Thyroid gland (tissue), 4 donors: ENCODE measurements around the gene DMXL1.

Experiments used
- POLR2A ChIP-seq, 2 donors: fragments of 450-650 bp; IDR thresholded peaks; one replicate each; pipeline ENCODE4 v1.6.1; 2017; ENCODE audit warnings: antibody characterized with exemption in 2 of 2, mild to moderate bottlenecking in 2 of 2, moderate library complexity in 1 of 2
- TF ChIP-seq, protein P1 (sequence below), 6 experiments: fragments of 200-600 bp in 3 of 6; fragments of 450-650 bp in 3 of 6; sonication (generic) in 3 of 6; IDR thresholded peaks; one replicate each; pipeline ENCODE4 v1.5.1; 2016 to 2019; ENCODE audit warnings: antibody characterized with exemption in 6 of 6, mild to moderate bottlenecking in 2 of 6, inconsistent platforms in 1 of 6, moderate library complexity in 1 of 6

DNA sequence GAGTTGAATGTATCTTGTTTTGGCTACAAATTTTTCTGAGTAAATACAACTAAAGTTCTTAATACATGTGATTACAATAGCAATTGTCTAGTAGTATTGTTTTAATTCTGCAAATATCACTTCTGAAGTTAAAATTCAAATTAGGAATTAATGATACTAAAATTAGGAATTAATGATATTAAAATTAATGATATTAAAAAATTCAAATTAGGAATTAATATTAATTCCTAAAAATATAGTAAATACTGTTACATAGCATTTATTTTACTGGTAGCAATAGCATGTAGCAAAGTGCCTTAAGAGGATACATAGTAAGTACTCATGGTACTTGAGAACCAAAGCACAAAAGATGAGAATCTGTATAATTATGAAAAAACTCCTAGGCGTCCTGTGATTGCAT, 136.2 kb downstream of the DMXL1 start:
- TF ChIP-seq, protein P1, sequence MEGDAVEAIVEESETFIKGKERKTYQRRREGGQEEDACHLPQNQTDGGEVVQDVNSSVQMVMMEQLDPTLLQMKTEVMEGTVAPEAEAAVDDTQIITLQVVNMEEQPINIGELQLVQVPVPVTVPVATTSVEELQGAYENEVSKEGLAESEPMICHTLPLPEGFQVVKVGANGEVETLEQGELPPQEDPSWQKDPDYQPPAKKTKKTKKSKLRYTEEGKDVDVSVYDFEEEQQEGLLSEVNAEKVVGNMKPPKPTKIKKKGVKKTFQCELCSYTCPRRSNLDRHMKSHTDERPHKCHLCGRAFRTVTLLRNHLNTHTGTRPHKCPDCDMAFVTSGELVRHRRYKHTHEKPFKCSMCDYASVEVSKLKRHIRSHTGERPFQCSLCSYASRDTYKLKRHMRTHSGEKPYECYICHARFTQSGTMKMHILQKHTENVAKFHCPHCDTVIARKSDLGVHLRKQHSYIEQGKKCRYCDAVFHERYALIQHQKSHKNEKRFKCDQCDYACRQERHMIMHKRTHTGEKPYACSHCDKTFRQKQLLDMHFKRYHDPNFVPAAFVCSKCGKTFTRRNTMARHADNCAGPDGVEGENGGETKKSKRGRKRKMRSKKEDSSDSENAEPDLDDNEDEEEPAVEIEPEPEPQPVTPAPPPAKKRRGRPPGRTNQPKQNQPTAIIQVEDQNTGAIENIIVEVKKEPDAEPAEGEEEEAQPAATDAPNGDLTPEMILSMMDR (IDR thresholded peaks at IDR 0.05) = no peak
- TF ChIP-seq POLR2A (IDR thresholded peaks at IDR 0.05) = no peak
